HG03060 (cell line): ENCODE results near the gene KDM6A.
A peak's percentile ranks its signal among the peaks of the same experiment; 100 is the strongest.
"Not testable (repeated sequence)": the region's sequence is repeated elsewhere in the genome, so short reads cannot be mapped to it uniquely, and the experiment has no call there.

Source experiments
- ATAC-seq: cut with Tn5 transposase; IDR thresholded peaks from one replicate; pipeline ENCODE4 v1.9.1; 2021; ENCODE audit warnings: low read depth, moderate number of reproducible peaks; ENCODE audit not compliant: unreplicated experiment

KDM6A gene

GRCh38 chrX:44872821-44873414, at the start of gene KDM6A:
KDM6A (plus strand) TSS chrX:44873188; CDS start chrX:44873552, 364 bp downstream.
- peak; percentile 87 for ATAC-seq

DNA sequence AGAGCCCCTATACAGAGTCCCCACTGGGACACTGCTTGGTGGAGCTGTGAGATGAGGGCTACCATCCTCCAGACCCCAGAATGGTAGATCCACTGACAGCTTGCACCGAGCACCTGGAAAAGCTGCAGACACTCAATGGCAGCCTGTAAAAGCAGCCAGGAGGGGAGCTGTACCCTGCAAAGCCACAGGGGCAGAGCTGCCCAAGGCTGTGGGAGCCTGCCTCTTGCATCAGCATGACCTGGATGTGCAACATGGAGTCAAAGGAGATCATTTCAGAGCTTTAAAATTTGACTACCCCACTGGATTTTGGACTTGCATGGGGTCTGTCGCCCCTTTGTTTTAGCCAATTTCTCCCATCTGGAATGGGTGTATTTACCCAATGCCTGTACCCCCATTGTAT, 49.8 kb upstream of the KDM6A start:
- not testable (repeated sequence) for ATAC-seq

- ATAC-seq = no peak
Measured at GRCh38 chrX:44828008-44828605, 44.9 kb upstream of the KDM6A start.

- no peak for ATAC-seq
Measured at GRCh38 chrX:44829832-44830231, 43.2 kb upstream of the KDM6A start.

DNA sequence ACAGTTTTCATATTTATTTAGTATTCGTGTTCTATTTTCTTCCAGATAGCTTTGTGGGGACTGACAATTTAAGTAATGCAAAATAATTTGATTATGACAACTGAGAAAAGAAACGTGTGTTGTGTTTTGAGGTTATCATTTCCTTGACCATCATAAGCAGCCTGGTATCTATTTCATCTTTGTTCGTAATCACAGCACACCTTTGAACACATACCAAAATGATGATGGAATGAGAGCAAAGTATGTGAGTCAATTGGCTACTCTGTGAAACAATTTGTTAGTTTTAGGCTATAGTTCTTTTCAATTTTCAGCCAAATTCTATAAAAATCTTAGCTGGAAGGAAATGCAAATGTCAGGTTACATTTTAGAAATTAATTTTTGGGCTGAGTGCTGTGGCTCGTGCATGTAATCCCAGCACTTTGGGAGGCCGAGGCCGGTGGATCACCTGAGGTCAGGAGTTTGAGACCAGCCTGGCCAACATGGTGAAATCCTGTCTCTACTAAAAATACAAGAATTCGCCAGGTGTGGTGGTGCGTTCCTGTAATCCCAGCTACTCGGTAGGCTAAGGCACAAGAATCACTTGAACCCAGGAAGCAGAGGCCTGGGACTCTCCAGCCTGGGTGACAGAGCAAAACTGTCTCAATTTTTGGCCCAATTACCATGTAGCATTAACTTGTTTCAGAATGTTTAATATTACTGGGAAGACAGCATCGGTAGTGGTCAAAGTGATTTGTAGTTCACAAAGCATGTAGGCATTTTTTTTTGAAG, 30.3 kb upstream of the KDM6A start:
- no peak for ATAC-seq

- ATAC-seq = no peak
Measured at GRCh38 chrX:44843318-44843702, 29.7 kb upstream of the KDM6A start.

- ATAC-seq = no peak
Measured at GRCh38 chrX:44843753-44844152, 29.2 kb upstream of the KDM6A start, which contains the start of gene DUSP21. DUSP21 (plus strand) TSS chrX:44844021; CDS start chrX:44844133, 112 bp downstream.

DNA sequence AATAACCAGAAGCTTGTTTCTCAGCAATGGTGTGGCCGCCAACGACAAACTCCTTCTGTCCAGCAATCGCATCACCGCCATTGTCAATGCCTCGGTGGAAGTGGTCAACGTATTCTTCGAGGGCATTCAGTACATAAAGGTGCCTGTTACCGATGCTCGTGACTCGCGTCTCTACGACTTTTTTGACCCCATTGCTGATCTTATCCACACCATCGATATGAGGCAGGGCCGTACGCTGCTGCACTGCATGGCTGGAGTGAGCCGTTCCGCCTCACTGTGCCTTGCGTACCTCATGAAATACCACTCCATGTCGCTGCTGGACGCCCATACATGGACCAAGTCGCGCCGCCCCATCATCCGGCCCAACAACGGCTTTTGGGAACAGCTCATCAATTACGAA, 28.8 kb upstream of the KDM6A start:
- ATAC-seq = no peak

DNA sequence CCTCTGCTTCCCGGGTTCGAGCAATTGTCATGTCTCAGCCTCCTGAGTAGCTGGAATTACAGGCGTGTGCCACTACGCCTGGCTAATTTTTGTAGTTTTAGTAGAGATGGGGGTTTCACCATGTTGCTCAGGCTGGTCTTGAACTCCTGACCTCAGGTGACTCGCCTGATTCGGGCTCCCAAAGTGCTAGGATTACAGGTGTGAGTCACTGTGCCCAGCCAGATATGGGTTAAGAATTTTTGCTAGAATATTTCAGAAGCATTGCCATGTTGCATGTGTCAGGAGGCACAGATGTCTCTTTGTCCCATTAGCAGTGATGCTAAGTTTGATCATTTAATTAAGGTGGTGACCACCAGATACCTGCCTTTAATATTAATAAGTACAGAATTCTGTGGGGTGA, 22.1 kb upstream of the KDM6A start:
- ATAC-seq = not testable (repeated sequence)

GRCh38 chrX:44871114-44871645, 1.8 kb upstream of the KDM6A start:
- no peak for ATAC-seq

GRCh38 chrX:44871931-44872820, 812 bp upstream of the KDM6A start:
- ATAC-seq = peak; percentile 13

DNA sequence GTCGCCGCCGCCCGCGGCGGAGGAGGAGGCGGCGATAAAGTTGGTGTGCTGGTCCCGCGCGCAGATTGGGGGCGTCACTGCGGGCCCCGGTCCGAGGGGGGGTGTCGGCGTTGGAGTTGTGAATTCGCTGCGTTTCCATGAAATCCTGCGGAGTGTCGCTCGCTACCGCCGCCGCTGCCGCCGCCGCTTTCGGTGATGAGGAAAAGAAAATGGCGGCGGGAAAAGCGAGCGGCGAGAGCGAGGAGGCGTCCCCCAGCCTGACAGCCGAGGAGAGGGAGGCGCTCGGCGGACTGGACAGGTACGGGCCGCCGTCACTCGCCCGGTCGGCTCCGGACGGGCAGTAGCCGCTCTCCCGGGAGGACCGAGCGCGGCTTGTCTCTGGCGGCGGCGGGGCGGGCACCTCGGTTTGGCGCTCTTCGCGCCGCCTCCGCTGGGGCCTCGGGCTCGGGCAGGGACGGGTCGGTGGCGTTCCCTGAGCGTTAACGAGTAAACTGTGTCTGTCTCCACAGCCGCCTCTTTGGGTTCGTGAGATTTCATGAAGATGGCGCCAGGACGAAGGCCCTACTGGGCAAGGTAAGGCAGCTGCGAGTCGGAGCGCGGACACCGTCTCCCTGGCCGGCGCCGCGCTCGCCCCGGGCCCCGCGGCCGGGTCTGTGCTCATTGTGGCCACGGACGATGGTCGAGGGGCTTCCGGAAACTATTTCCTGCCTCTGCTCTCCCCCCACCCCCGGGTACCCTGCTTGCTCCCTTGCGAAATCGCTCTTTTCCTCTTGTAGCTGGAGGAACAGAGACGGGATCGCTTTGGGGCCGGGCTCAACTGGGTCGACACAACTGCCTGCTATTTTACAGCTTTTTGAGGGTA, 658 bp downstream of the KDM6A start:
- ATAC-seq = no peak

- ATAC-seq = no peak
Measured at GRCh38 chrX:44874420-44875184, 1.6 kb downstream of the KDM6A start.

DNA sequence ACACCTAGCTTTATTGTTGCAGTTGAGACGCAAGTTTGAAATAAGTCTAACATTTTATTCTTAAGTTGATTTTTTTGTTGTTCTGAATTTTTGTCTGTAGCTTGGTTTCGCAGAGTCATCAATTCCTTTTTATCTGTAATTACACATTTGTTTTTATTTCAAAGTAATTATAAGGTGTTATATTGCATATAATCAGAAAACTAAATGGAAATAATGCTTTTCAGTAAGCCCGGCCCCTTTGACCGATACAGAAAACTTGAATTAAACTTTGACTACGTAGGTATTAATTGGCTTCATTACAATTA, 2.1 kb downstream of the KDM6A start:
- no peak for ATAC-seq

GRCh38 chrX:44876086-44876485, 3.1 kb downstream of the KDM6A start:
- no peak for ATAC-seq

GRCh38 chrX:44876767-44877166, 3.8 kb downstream of the KDM6A start:
- ATAC-seq = no peak

- ATAC-seq = no peak
Measured at GRCh38 chrX:44878780-44879179, 5.8 kb downstream of the KDM6A start.

DNA sequence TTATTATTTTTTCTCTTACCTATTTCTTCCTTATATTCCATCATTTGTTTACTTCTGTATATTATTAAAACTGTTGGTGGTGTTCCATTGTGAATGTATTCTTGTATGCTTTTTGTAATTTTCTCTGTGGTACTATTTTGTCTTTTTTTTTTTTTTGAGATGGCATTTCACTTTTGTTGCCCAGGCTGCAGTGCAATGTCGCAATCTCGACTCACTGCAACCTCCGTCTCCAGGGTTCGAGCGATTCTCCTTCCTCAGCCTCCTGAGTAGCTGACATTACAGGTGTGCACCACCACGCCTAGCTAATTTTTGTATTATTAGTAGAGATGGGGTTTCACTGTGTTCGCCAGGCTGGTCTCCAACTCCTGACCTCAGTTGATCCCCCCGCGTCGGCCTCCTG, 8.6 kb downstream of the KDM6A start:
- no peak for ATAC-seq

DNA sequence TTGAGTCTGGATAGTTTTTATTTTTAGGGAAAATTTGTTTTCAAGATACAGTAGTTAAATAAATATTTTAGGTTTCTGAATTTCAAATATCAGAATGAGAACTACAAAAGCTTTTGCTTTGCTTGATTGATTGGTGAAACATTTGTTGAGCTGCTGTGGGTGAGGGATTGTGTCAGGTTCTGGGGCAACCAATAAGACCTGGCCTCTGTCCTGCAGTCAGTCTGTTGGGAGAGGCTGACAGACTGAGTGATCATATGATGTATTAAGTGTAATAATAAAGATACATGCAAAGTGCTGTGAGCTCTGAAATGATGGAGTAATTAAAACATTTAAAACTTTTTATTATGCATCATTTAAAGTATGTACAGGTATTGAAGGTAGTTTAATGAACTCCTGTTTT, 9.6 kb downstream of the KDM6A start:
- no peak for ATAC-seq
